ENCODE data around the gene HBQ1. TPM values are rescaled to one million over a fixed set of nuclear protein-coding genes. Genes with fewer than 3 reads are reported as not detected.

HBQ1 gene
- total RNA-seq, 1 donor from 2014 or later, result 0.60 TPM

- Mint-ChIP-seq H3K4me3 (no peak overlapping the region), H3K27me3 (ENCODE audit: low read depth) (no peaks in the 10 kb centered on the region), H3K27ac (no peak overlapping the region), H3K4me1 (no peaks in the 10 kb centered on the region), H3K36me3 (peaks cover 51% of the 10 kb centered on the region), H3K9me3 (no peaks in the 10 kb centered on the region)
- no peak for DNase-seq (ENCODE audit: low spot score in 2 of 2, unreplicated experiment in 2 of 2)
- TF ChIP-seq CTCF (IDR thresholded peaks at IDR 0.05; ENCODE audit: unreplicated experiment), result no peak
These were observed 9.4 kb downstream of the HBQ1 start for GRCh38 chr16:189604-190186.

- no peaks in the 10 kb centered on the region for H3K4me1 Mint-ChIP-seq
- no peak overlapping the region for H3K4me3 Mint-ChIP-seq
- H3K36me3 Mint-ChIP-seq, result peaks cover 49% of the 10 kb centered on the region
- no peaks in the 10 kb centered on the region for H3K27me3 Mint-ChIP-seq (ENCODE audit: low read depth)
- no peak for TF ChIP-seq CTCF (IDR thresholded peaks at IDR 0.05; ENCODE audit: unreplicated experiment)
- no peak for DNase-seq (ENCODE audit: low spot score in 2 of 2, unreplicated experiment in 2 of 2)
- no peaks in the 10 kb centered on the region for H3K9me3 Mint-ChIP-seq
- H3K27ac Mint-ChIP-seq, result no peak overlapping the region
These were observed 11.6 kb downstream of the HBQ1 start for GRCh38 chr16:191831-192230.

DNA sequence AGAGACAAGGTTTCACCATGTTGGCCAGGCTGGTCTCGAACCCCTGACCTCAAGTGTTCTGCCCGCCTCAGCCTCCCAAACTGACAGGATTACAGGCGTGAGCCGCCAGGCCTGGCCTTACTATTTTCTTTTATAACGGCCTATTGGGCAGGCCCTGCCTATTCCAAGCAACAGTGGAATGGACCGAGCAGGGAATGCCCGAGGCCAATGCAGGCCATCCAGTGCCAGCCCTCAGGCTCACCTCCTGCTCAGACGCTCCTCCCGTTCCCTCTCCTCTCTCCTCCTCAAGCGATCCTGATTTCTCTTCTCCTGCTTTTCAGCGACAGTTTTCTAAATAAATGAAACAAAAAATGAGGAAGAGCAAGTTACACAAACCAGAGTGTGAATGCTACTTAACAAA lies 12.4 kb downstream of the HBQ1 start:
- Mint-ChIP-seq H3K27me3 (ENCODE audit: low read depth) (no peaks in the 10 kb centered on the region), H3K27ac (no peak overlapping the region), H3K9me3 (no peaks in the 10 kb centered on the region), H3K36me3 (peaks cover 48% of the 10 kb centered on the region), H3K4me1 (no peaks in the 10 kb centered on the region), H3K4me3 (no peak overlapping the region)
- no peak for DNase-seq (ENCODE audit: low spot score in 2 of 2, unreplicated experiment in 2 of 2)
- no peak for TF ChIP-seq CTCF (IDR thresholded peaks at IDR 0.05; ENCODE audit: unreplicated experiment)

- Mint-ChIP-seq H3K36me3 (peaks cover 53% of the 10 kb centered on the region), H3K9me3 (no peaks in the 10 kb centered on the region), H3K27ac (no peak overlapping the region), H3K4me1 (no peaks in the 10 kb centered on the region), H3K27me3 (ENCODE audit: low read depth) (no peaks in the 10 kb centered on the region), H3K4me3 (no peak overlapping the region)
- DNase-seq (ENCODE audit: low spot score in 2 of 2, unreplicated experiment in 2 of 2), result no peak
- TF ChIP-seq CTCF (IDR thresholded peaks at IDR 0.05; ENCODE audit: unreplicated experiment), result no peak
These were observed 13.2 kb downstream of the HBQ1 start for GRCh38 chr16:193441-193840.

GRCh38 chr16:194516-194915 lies 14.3 kb downstream of the HBQ1 start:
- DNase-seq (ENCODE audit: low spot score in 2 of 2, unreplicated experiment in 2 of 2), result no peak
- H3K27ac Mint-ChIP-seq, result no peak overlapping the region
- peaks cover 48% of the 10 kb centered on the region for H3K36me3 Mint-ChIP-seq
- TF ChIP-seq CTCF (IDR thresholded peaks at IDR 0.05; ENCODE audit: unreplicated experiment), result no peak
- H3K27me3 Mint-ChIP-seq (ENCODE audit: low read depth), result no peaks in the 10 kb centered on the region
- H3K4me3 Mint-ChIP-seq, result no peak overlapping the region
- no peaks in the 10 kb centered on the region for H3K4me1 Mint-ChIP-seq
- H3K9me3 Mint-ChIP-seq, result no peaks in the 10 kb centered on the region

GRCh38 chr16:200388-200787 lies 20.1 kb downstream of the HBQ1 start:
- H3K27me3 Mint-ChIP-seq (ENCODE audit: low read depth), result no peaks in the 10 kb centered on the region
- peaks cover 36% of the 10 kb centered on the region for H3K36me3 Mint-ChIP-seq

More at GRCh38 chr16:200388-200787, 20.1 kb downstream of the HBQ1 start:
- TF ChIP-seq CTCF (IDR thresholded peaks at IDR 0.05; ENCODE audit: unreplicated experiment), result no peak
- Mint-ChIP-seq H3K27ac (no peak overlapping the region), H3K4me3 (no peak overlapping the region), H3K9me3 (no peaks in the 10 kb centered on the region), H3K4me1 (no peaks in the 10 kb centered on the region)
- no peak for DNase-seq (ENCODE audit: low spot score in 2 of 2, unreplicated experiment in 2 of 2)
